Gastrocnemius medialis (tissue), 4 donors: ENCODE results near the gene EXOC2. TPM values are rescaled to one million over a fixed set of nuclear protein-coding genes. Genes with fewer than 3 reads are reported as not detected.
A peak's percentile ranks its signal among the peaks of the same experiment; 100 is the strongest.

Source experiments
- ATAC-seq, 2 donors: fragments of 150-250 bp; one replicate each; pipeline ENCODE4 v1.9.1; 2016
- DNase-seq, 2 donors: peaks; one replicate each; pipeline ENCODE4 v3.0.0-alpha.2; 2019
- H3K27ac ChIP-seq, 4 donors: fragments of 200-600 bp; sonication (generic); 1 replicate in 1 of 4; 2 replicates in 3 of 4; pipeline ENCODE4 v1.5.1; 2016 to 2018; ENCODE audit warnings: mild to moderate bottlenecking in 2 of 4, moderate library complexity in 1 of 4
- H3K27me3 ChIP-seq, 3 donors: fragments of 200-600 bp; sonication (generic) in 2 of 3; 1 replicate in 1 of 3; 2 replicates in 2 of 3; pipeline versions ENCODE4 v1.5.1 to v1.6.0; 2016 to 2019; ENCODE audit warnings: mild to moderate bottlenecking in 1 of 3, moderate library complexity in 1 of 3
- H3K36me3 ChIP-seq, 2 donors: fragments of 200-600 bp; sonication (generic) in 1 of 2; one replicate each; pipeline ENCODE4 v1.5.1; 2017 to 2018
- H3K4me1 ChIP-seq, 2 donors: fragments of 200-600 bp; sonication (generic) in 1 of 2; one replicate each; pipeline ENCODE4 v1.5.1; 2016 to 2017; ENCODE audit warnings: mild to moderate bottlenecking in 2 of 2
- H3K4me3 ChIP-seq, 4 donors: fragments of 200-600 bp; sonication (generic) in 3 of 4; 1 replicate in 1 of 4; 2 replicates in 3 of 4; pipeline ENCODE4 v1.5.1; 2016 to 2019; ENCODE audit warnings: mild to moderate bottlenecking in 2 of 4
- H3K9me3 ChIP-seq, 3 donors: fragments of 200-600 bp; sonication (generic) in 2 of 3; 1 replicate in 1 of 3; 2 replicates in 2 of 3; pipeline ENCODE4 v1.5.1; 2016 to 2019
- CTCF ChIP-seq, 5 experiments: fragments of 450-650 bp in 3 of 5; fragments of 200-600 bp in 2 of 5; sonication (generic) in 2 of 5; IDR thresholded peaks in 4 of 5; conservative IDR thresholded peaks in 1 of 5; 1 replicate in 4 of 5; 2 replicates in 1 of 5; pipeline ENCODE4 v1.5.1; 2016 to 2019; ENCODE audit warnings: antibody characterized with exemption in 5 of 5, mild to moderate bottlenecking in 3 of 5, moderate library complexity in 3 of 5
- POLR2A ChIP-seq, 2 donors: fragments of 450-650 bp; IDR thresholded peaks; one replicate each; pipeline ENCODE4 v1.6.1; 2017; ENCODE audit warnings: antibody characterized with exemption in 2 of 2, mild to moderate bottlenecking in 2 of 2, moderate library complexity in 2 of 2
- in situ Hi-C, 4 donors: fragments of 200-750 bp; cut with MboI; loops; one replicate each; pipeline versions ENCODE4 v1.15.0 to v1.8.0; 2017; ENCODE audit warnings: low sequenced_read_pairs in 4 of 4
- intact Hi-C: fragments of 100-400 bp; cut with DNase I; formaldehyde crosslinking; loops from one replicate; pipeline ENCODE4 v1.15.1; 2023; ENCODE audit warnings: low total_unique reads
- total RNA-seq, 4 donors: library from RNA; depleted of rRNA; stranded (reverse); fragments of >200 nt; gene quantifications; one replicate each; pipeline versions ENCODE4 v1.1.0 to v1.2.3, GENCODE V29; 2016

EXOC2 gene
- total RNA-seq, 4 donors from 2014 or later, result 12.6 to 16.4 (median 15.0) TPM

DNA sequence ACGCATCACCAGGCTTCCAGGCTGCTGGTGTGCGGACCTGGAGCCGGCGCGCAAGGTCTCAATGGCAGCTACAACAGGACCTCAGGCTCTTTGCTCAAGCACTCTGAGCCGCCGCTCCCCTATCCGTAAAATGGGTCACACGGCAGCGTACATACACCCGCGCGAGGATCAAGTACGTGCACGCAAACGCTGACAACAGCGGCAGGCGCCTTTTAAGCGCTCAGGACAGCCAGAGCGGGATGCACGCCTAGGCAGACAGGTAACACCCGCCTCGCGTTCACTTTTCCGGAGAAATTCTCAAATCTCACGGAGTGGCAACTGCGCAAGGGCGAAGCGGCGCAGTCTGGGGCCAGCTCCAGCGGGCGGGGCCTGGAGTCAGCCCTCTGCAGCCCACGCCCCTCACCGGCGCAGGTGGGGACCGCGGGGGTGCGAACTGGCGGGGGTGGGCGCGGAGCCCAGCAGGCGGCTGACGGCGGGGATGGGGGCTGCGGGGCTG lies 535 bp downstream of the EXOC2 start:
- intact Hi-C loops, result loop anchor here (5.0 kb wide), 1 partner anchor 100 kb away; no protein-coding TSS in a partner anchor
- H3K36me3 ChIP-seq, result no peaks in the 10 kb centered on the region
- H3K27ac ChIP-seq, result peak overlapping the region; percentile 71 to 83 (median 80)
- H3K27me3 ChIP-seq, result no peaks in the 10 kb centered on the region
- peaks cover 16 to 18% of the 10 kb centered on the region in 2 donors for H3K4me1 ChIP-seq
- peak overlapping the region; percentile 74 to 90 (median 86) for H3K4me3 ChIP-seq
- TF ChIP-seq CTCF (IDR thresholded peaks at IDR 0.05 in 4 of 5, conservative IDR thresholded peaks at IDR 0.05 in 1 of 5), result no peak
- TF ChIP-seq POLR2A (IDR thresholded peaks at IDR 0.05), result no peak
- in situ Hi-C loops, result no loop called here
- H3K9me3 ChIP-seq, result no peaks in the 10 kb centered on the region
- peak; percentile 68 to 74 for ATAC-seq
- no peak for DNase-seq

DNA sequence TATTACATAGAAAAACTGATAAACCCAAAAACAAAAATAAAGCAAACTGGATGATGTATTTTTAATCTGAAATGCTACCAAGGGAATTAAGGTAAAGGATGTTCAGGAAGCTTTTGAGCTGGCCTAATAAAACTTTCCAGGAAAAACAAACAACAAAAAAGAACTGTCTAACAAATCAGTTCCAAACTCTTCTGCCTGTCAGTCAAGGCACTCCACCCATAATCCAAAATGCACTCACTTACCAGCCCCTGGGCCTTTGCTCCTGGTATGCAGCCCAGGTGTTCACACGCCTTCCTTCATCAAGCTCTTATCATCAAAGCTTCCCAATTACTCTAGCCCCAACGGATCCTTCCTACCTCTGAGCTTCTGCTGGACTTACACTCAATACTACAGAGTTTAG lies 3.7 kb downstream of the EXOC2 start:
- TF ChIP-seq POLR2A (IDR thresholded peaks at IDR 0.05), result no peak
- TF ChIP-seq CTCF (IDR thresholded peaks at IDR 0.05 in 4 of 5, conservative IDR thresholded peaks at IDR 0.05 in 1 of 5), result no peak
- Histone ChIP-seq H3K4me3 (no peak overlapping the region), H3K9me3 (no peaks in the 10 kb centered on the region), H3K4me1 (peaks cover 18 to 22% of the 10 kb centered on the region in 2 donors), H3K27ac (no peak overlapping the region), H3K36me3 (no peaks in the 10 kb centered on the region), H3K27me3 (no peaks in the 10 kb centered on the region)
- in situ Hi-C loops (no loop called here), intact Hi-C loops (no loop called here)
- no peak for DNase-seq
- ATAC-seq, result no peak

GRCh38 chr6:686497-686896 lies 6.4 kb downstream of the EXOC2 start:
- H3K36me3 ChIP-seq, result no peaks in the 10 kb centered on the region
- no peak overlapping the region for H3K27ac ChIP-seq
- no peaks in the 10 kb centered on the region for H3K9me3 ChIP-seq
- TF ChIP-seq POLR2A (IDR thresholded peaks at IDR 0.05) (no peak), CTCF (IDR thresholded peaks at IDR 0.05 in 4 of 5, conservative IDR thresholded peaks at IDR 0.05 in 1 of 5) (peak in 1 of 5 experiments; percentile 12)
- in situ Hi-C loops, result no loop called here
- ATAC-seq, result no peak
- intact Hi-C loops, result no loop called here
- H3K27me3 ChIP-seq, result no peaks in the 10 kb centered on the region
- H3K4me1 ChIP-seq, result peaks cover 23 to 31% of the 10 kb centered on the region in 2 donors
- no peak overlapping the region for H3K4me3 ChIP-seq
- DNase-seq, result no peak

DNA sequence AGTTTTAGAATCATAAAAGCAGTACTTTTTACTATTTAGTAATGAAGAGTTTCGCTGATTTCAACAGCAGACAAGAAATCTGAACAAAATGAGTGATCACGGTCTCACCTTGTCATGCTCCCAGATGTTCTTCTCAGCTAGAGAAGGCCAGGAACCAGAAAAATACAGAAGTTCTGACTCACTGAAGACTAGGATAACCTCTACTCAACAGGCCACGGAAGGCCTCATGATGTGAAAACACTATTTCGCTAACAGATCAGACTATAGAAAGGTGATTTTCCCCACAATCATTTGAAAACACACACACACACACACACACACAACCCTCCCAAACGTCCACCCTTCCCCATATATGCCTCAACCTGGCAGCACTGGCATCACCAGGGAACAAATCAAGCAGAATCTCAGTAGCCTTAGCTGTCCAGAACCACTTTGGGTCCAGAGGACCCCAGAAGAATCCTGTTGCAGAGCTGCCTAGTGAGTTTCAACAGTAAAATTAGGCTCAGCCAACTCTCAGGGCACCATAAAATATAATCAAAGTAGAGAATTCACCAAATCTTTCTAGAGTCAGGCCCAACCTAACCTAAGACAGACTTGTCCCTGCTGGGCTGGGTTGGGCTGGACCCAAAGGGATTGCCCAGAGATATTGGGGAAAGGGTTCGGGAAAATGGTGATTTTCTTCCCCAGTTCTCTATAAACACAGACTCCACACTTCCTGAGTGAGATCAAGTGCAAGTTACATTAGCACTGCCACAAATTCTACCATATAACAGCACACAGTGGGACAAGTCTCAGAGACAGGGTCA lies 7.9 kb downstream of the EXOC2 start:
- Histone ChIP-seq H3K27me3 (no peaks in the 10 kb centered on the region), H3K4me3 (no peak overlapping the region), H3K27ac (no peak overlapping the region), H3K9me3 (no peaks in the 10 kb centered on the region), H3K4me1 (peaks cover 24 to 28% of the 10 kb centered on the region in 2 donors), H3K36me3 (no peaks in the 10 kb centered on the region)
- ATAC-seq, result no peak
- intact Hi-C loops, result no loop called here
- no peak for DNase-seq
- TF ChIP-seq POLR2A (IDR thresholded peaks at IDR 0.05), result no peak
- TF ChIP-seq CTCF (IDR thresholded peaks at IDR 0.05 in 4 of 5, conservative IDR thresholded peaks at IDR 0.05 in 1 of 5), result no peak
- in situ Hi-C loops, result no loop called here
